Epithelial cell of prostate (primary cell): ENCODE data around the gene KCNJ1.

Experiments used
- DNase-seq: peaks from one replicate; pipeline ENCODE4 v3.0.0-alpha.2; 2011; ENCODE audit warnings: low read depth, low spot score
- H3K27ac ChIP-seq: fragments of 450-650 bp; 2 replicates; pipeline ENCODE4 v1.5.1; 2017; ENCODE audit warnings: mild to moderate bottlenecking

Gene KCNJ1

DNA sequence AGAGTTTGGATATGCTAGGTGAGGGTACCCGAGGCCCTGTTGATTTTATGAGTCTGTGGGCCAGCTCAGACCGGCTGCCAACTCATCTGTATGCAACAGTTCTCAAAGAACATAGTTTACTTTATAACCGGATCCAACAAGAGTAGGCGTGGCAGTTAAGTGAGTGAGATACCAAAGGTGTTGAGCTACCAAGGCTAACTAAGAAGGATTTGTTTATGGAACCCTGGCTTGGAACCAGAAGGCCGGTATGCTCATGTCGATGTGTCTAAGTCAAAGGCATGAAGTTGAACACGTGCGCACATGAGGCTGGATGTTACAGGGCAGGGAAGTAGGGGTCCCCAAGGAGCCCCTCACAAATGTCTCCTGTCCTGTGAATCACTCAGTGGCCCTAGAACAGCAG is at the start of gene KCNJ1:
Gene KCNJ1 (minus strand): TSS at position 20 of the 400 bp plus-strand sequence. CDS start 27,053 bp downstream, outside the sequence.
- peak; percentile 24 for DNase-seq
- H3K27ac ChIP-seq = peak within 1 kb of the TSS; percentile 27

DNA sequence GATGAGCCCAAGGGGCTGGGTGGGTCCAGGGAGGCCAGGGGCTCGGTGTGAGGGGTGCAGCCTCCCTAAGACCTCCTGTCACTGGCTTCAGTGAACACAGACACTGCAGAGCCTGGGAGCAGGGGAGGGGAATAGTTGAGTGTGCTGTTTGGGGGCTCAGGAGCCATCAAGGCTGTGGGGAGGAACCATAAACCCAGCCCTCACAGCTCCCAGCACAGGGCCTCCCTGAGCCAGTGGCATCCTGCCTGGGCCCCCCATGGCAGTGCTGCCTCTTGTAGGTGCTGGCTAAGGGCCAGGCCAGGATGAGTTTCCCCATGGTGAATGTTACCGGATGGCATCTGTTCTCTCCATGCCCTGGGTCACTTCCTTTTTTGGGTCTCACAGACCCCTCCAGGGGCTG is 49.6 kb upstream of the KCNJ1 start:
- no peak overlapping the region for H3K27ac ChIP-seq
- DNase-seq = no peak

DNA sequence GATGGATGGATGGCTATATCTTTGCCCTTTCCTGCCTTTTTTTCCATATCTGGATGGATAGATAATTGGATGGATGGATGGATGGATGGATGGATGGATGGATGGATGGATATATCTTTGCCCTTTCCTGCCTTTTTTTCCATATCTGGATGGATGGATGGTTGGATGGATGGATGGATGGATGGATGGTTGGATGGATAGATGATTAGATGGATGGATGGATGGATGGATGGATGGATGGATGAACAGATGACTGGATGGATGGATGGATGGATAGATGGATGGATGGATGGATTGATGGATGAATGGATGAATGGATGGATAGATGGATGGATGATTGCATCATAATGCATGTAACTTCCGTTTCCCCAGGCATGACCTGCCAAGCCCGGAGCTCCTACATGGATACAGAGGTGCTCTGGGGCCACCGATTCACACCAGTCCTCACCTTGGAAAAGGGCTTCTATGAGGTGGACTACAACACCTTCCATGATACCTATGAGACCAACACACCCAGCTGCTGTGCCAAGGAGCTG is 49.0 kb upstream of the KCNJ1 start:
- no peak overlapping the region for H3K27ac ChIP-seq
- no peak for DNase-seq

DNA sequence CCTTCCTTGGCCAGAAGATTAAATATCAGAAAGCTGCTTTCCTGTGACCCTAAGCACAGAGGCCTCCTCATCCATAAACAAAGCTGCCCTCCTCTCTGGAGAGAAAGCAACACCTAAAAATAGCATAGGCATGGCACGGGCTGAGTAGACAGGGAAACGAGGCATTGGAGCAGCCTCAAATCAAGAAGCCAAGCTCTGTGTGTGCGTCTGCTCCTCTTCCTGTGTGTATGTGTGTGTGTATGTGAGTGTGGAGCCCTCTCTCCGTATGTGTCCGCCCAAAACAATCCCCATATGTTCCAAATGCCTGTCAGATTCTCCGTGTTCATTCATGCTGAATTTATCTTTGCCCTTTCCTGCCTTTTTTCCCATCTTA is 48.0 kb upstream of the KCNJ1 start:
- no peak for DNase-seq
- H3K27ac ChIP-seq = no peak overlapping the region

DNA sequence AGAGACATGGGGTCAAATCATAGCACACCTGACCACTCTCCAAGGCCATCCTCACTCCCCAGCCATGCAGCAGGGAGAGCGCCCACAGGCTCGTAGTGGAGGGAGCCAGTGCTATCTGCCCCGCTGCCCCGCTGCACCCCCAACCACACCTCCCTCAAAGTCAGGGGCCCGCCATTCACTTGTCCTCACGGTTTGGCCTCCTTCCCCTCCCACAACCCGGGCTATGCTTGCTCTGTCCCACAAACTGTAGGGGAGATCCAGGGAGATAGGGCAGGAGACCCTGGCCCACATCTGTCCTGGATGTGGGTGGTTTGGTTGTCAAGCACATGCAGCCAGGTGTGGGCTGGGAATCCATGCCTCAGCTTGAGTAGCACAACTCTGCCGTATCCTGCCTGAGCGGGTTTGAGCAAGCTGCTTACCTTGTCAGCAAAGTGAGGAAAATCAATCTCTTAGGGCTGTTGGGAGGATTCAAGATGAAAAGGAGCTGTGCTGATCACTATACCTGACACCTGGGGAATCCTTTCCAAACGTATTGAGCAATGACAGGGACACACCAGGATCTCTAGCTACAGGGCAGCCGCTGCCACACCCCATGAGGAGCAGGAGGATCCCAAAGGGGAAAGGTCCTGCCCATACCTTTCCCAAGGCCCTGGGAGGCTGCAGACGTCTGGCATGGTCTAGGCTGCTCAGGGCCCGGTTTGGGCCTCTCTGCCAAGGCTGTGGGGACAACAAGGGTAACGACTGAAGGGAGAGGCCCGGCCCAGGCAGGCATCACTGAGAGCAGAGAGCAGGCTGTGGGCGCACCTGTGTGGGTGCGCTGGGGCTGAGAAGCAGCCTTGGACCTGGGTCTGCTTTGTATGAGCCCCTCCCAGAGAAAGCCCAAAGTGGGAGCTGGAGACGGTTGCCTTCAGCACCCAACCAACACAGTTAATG is 47.4 kb upstream of the KCNJ1 start:
- no peak for DNase-seq
- no peak overlapping the region for H3K27ac ChIP-seq

DNA sequence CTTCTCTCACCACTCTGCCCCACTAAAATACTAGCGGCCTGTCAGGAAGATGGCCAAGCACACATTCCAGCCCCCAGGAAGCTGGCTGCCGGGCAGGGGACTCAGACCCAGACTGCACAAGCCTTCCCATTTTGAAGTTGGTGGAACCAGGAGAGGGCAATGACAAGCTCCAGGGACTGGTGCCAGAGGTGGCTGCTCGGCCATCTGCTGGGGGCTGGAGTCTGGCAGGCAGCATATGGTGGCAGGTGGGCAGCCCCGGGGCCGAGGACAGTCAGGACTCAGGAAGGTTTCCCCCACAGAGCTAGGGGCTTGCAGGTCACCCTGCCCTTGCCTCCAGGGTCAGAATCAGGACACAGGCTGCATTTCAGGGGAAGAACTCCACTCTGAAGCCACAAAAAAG is 46.7 kb upstream of the KCNJ1 start:
- no peak for DNase-seq
- H3K27ac ChIP-seq = no peak overlapping the region

DNA sequence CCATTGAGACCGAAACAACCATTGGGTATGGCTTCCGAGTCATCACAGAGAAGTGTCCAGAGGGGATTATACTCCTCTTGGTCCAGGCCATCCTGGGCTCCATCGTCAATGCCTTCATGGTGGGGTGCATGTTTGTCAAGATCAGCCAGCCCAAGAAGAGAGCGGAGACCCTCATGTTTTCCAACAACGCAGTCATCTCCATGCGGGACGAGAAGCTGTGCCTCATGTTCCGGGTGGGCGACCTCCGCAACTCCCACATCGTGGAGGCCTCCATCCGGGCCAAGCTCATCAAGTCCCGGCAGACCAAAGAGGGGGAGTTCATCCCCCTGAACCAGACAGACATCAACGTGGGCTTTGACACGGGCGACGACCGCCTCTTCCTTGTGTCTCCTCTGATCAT is 44.6 kb upstream of the KCNJ1 start:
- H3K27ac ChIP-seq = no peak overlapping the region
- no peak for DNase-seq

DNA sequence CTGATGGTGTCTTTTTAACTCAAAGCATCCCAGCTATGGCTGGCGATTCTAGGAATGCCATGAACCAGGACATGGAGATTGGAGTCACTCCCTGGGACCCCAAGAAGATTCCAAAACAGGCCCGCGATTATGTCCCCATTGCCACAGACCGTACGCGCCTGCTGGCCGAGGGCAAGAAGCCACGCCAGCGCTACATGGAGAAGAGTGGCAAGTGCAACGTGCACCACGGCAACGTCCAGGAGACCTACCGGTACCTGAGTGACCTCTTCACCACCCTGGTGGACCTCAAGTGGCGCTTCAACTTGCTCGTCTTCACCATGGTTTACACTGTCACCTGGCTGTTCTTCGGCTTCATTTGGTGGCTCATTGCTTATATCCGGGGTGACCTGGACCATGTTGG is 44.1 kb upstream of the KCNJ1 start:
- H3K27ac ChIP-seq = no peak overlapping the region

DNA sequence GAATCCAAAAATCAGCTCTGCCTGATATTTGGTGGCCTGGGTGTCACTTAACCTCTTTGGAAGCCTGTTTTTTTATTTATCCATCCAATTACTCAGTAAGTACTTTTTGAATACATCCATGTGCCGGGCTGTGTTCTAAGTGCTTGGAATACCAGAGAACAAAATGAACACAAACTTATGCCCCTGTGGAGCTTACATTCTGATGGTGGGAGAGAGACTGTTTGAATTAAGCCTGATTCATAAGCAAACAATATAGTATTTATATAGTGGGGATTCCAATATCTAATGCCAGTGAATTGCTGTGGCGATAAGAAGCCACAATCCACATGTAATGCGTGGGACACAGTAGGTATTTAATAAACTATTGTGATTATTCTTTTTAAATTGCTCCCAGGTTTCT is 43.5 kb upstream of the KCNJ1 start:
- no peak overlapping the region for H3K27ac ChIP-seq
- DNase-seq = no peak

More for the DNA sequence above, 44.1 kb upstream of the KCNJ1 start:
- DNase-seq = no peak

DNA sequence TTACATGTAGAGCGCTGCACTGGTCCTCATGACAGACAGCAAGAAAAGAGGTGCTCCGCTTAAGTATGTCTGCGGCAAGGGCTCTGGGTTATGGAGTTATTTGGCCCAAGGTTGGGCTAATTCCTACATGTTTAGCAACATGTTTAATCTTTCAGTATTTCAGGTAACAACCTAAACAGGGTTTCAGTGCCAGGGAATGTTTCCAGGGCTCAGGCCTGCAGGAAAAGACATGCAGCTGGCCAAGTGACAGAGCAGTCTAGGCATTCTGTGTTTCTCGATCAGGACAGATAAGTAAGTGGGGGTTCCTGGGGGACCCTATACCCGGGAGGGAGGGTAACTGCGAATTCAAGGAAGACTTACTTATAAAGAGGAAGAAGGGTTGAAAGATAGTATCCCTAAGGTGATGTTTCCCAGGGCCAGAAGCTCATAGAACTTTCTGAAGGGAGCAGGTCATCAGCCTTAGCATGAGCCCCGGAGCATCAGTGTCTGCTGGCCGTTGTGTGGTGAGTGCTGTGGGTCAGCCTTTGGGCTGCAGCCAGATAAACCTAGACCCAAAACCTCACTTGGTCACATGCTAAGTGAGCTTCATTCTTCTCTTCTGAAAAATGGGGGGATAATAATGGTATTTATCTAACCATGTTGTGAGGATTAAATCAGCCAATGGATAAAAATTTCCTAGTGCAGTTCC is 42.5 kb upstream of the KCNJ1 start:
- peak overlapping the region; percentile 80 for H3K27ac ChIP-seq
- no peak for DNase-seq

DNA sequence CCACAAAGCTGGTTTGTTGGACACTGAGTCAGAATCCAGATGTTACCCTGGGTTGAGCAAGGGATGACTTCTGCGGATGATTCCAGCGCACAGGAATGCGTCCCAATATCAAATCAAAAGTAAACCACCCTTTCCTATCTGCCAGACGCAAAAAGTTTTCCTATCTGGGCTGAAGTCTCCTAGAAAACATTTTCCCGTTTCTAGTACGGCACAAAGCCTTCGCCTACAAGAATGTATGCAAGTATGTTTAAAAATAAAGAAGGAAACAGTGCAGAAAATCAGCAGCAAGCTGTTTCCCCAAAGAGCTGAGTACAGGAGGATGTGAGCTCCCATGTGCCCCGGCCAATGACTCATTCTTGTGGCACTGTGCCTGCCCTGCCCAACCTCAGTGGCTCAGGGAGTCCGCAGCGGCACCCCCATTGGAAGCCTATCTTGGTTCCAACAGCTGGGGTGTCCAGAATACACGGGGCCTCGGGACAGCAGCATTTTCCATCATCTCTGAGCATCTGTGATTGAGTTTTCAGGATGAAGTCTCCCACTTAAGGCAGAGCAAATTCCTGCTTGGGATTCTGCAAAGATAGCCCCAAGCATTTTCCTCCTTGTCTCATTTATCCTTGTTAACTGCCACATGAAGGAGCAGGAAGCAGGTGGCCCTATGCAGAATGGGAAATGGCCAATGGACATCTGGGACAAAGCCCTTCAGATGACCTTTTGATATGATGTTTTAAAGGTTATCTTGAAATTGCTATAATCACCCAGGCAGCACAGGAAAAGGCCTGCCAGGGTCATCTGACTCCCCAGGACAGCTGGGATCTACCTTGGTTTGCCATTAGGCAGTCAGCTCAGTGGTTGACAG is 41.5 kb upstream of the KCNJ1 start:
- H3K27ac ChIP-seq = peak overlapping the region; percentile 80

DNA sequence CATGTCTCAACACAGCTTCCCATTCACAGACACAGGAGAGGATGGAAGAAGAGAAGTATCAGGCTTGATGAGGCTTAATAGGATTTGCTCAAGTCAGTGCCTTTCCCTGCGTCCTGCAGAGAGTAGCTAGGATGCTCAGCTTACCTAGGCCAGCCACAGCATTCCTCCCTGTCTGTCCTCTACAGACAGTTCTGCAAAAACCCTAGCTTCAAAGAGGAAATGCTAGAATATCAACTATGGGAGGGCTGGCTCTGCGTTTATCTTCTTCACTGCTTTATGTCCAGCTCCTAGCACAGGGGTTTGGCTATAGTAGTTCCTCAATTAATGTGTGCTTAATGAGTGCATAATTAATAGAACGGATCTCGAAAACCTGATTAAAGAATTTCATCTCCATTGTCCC is 40.5 kb upstream of the KCNJ1 start:
- H3K27ac ChIP-seq = peak overlapping the region; percentile 80
- no peak for DNase-seq

More for the DNA sequence above, 41.5 kb upstream of the KCNJ1 start:
- no peak for DNase-seq

DNA sequence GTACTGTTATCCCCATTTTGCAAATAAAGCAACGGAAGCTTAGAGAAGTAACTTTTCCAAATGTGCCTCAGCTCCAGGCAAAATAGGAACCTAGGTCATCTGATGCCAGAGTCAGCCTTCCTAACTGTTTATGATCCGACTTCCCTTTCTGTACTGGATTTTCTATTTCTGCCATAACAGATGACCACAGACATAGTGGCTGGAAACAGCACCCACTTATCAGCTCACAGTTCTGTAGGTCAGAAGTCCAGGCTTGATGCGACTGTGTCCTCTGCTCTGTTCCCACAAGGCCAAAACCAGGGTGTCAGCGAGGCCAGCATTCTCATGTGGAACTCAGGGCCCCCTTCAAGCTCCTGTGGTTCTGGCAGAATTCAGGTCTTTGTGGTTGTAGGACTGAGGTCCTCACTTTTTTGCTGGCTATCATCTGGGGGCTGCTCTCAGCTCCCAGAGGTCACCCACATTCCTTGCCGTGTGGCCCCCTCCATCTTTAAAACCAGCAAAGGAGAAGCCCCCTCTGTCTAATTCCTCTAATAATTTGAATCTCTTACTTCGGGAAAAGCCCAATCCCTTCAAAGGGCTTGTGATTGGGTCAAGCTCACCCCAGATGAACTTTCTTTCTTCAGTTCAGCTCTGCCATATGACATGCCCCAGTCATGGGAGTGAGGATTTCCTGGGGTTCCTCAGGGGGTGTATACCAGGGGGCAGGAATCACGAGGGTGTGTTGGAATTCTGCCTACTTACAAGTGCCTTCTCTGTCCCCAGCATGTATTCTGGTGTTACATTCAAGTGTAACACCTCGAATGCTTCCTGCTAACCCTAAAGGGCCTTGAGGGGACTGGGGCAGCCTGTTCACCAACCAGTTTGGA is 39.3 kb upstream of the KCNJ1 start:
- no peak for DNase-seq
- H3K27ac ChIP-seq = peak overlapping the region; percentile 73

DNA sequence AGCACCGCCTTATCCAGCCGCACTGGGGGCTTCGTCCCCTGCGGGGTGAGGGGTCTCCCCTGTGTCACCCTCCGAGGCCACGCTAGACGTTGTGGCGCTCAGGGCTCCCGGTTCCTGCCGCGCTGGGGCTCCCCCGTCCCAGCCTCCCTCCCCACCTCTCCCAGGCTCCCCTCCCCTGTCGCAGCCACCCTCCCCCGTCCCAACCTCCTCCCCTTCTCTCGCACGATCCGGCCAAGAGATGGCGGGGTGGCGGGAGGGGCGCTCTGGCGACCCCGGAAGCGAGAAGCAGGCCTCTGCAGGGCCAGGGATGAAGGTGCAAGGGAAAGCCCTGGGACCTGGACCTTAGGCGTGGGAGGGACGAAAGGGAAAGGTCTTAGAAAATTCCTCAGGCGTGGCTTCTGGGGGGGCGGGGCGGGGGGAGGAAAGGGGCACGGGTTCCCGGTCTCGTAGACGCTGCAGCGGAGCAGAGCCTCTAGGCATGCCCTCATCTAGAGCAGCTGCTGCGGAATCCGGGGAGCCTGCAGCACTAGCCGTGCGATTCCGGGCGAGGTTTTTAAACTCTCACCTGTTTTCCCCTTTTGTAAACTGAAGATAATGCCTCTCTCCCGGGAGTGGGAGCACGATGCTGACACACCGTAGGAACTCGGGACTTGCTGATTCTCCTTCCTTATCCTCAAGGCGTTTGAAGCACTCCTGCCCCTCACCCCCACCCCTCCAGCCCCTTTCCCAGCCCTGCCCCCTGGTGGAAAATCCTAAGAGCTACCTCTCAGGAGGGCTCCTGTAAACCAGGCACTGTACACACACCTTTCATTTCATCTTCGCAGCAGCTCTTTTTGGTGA is 38.5 kb upstream of the KCNJ1 start:
- DNase-seq = no peak
- H3K27ac ChIP-seq = peak overlapping the region; percentile 73

DNA sequence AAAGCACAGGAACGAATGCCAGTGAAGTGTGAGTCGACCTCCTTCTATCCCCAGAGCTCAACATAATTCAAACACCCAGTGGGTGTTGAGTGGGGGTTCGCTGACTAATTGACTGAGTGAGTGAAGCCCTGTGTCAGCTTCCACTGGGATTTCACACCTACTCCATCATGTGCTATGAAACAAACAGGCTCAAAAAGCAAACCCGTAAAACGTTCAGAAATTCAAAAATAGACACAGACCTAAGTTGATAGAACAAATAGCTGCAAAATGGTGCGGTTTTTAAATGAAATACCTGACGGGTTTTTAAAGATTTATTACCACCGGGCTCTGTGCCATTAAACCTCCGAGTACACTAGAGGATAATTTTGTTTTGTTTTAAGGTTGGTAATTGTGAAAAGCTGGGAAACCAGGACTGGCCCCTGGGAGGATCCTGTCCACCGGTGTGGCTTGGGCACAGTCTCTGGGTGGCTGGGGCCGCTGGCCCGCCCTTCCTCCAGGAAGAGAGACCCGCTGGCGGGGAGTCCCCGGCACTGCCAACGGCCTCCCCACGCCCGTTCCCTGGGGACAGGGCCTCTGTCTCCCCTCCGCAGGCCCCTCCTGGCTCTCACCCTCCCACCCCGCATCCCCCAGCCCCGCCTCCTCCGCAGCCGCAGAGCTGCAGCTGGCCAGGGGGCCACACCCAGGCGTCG is 37.7 kb upstream of the KCNJ1 start:
- H3K27ac ChIP-seq = peak overlapping the region; percentile 73
- DNase-seq = no peak

DNA sequence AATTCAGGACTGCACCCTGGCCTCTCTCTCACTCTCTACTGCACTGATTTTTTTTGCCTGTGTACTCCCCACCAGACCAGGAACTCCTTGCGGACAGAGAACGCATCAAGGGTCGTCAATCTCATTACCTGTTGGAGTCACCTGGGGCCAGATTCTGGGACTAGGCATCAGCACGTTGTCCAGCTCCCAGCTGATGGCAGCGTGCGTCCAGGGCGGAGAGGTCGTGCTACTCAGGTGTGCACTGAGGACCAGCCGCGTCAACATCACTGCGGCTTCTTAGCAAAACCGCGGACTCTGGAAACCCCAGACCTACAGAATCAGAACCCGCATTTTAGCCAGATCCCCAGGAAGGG is 37.2 kb upstream of the KCNJ1 start:
- peak overlapping the region; percentile 73 for H3K27ac ChIP-seq
- DNase-seq = no peak

DNA sequence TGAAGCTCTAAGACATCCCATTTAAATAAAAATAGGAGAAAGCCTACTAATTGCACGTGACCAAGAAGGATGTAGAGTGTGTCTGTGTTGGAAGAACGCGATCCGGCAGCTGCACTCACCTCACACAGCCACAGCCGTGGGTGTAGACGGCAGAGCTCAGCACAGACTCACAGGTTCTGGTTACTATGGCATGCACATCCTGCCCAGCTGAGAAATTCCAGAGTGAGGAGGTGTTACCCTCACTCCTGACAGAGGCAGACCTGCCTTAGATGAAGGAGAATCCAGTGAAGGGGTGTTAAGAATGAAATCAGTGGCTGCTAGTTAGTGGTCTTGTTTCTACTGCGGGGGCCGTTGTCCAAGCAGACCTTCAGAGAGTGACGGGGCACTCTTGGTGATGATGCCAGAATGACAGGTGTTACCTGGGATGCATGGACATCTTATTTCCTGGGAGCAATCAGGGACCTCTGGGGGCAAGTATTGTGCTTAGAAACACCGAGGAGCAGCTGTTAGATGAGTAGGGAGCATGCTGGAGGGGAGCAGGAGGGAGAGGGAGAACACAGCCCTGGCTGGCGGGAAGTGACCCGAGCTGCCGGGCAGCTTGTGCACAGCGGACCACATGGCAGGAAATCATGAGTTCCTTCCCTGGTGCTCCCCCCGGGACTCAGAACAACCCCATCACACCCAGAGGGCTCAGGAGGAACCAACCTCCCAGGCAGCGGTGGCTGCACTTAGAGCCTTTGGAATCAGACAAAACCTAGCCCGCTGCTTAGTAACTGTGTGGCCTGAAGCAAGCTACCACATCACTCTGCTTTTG is 36.4 kb upstream of the KCNJ1 start:
- DNase-seq = peak; percentile 57
- H3K27ac ChIP-seq = peak overlapping the region; percentile 63
